OCI-LY1 (cell line): ENCODE results near the gene CAMTA1.

Experiments used
- H2AFZ ChIP-seq: fragments of 200-600 bp; sonication (generic), shearing (Covaris generic); 2 replicates; pipeline ENCODE4 v1.6.0; 2014; ENCODE audit warnings: antibody characterized with exemption, mild to moderate bottlenecking, low read length
- H3F3A ChIP-seq: fragments of 200-600 bp; sonication (generic), shearing (Covaris generic); 2 replicates; pipeline ENCODE4 v1.6.0; 2014; ENCODE audit warnings: mild to moderate bottlenecking, antibody characterized with exemption, low read length, moderate library complexity; ENCODE audit not compliant: insufficient read depth
- H3K27ac ChIP-seq: fragments of 200-600 bp; sonication (generic); 2 replicates; pipeline ENCODE4 v1.5.1; 2014; ENCODE audit warnings: low read length, mixed run types, mild to moderate bottlenecking, low read depth; ENCODE audit not compliant: poor library complexity, severe bottlenecking
- H3K27me3 ChIP-seq: fragments of 200-600 bp; sonication (generic); 2 replicates; pipeline ENCODE4 v1.6.0; 2014; ENCODE audit warnings: antibody characterized with exemption, mild to moderate bottlenecking, low read length, moderate library complexity; ENCODE audit not compliant: insufficient read depth
- H3K36me3 ChIP-seq: fragments of 200-600 bp; sonication (generic); 2 replicates; pipeline ENCODE4 v1.6.1; 2014; ENCODE audit warnings: mild to moderate bottlenecking, antibody characterized with exemption, low read length, moderate library complexity, mixed read lengths; ENCODE audit not compliant: insufficient read depth
- H3K4me1 ChIP-seq: fragments of 200-600 bp; sonication (generic); 2 replicates; pipeline ENCODE4 v1.5.1; 2014; ENCODE audit warnings: mild to moderate bottlenecking, low read length, moderate library complexity; ENCODE audit not compliant: insufficient read depth, severe bottlenecking
- H3K4me2 ChIP-seq: fragments of 200-600 bp; sonication (generic), shearing (Covaris generic); 2 replicates; pipeline ENCODE4 v1.6.1; 2014; ENCODE audit warnings: low read length
- H3K4me3 ChIP-seq: fragments of 200-600 bp; sonication (generic); 2 replicates; pipeline ENCODE4 v1.5.1; 2014; ENCODE audit warnings: low read length, low read depth, mild to moderate bottlenecking, mixed read lengths; ENCODE audit not compliant: poor library complexity, severe bottlenecking
- H3K79me2 ChIP-seq: fragments of 200-600 bp; shearing (Covaris generic); 2 replicates; pipeline ENCODE4 v1.6.1; 2016; ENCODE audit warnings: mixed run types, low read length, mixed read lengths; ENCODE audit not compliant: insufficient read depth
- H3K9ac ChIP-seq: fragments of 200-600 bp; sonication (generic), shearing (Covaris generic); 2 replicates; pipeline ENCODE4 v1.6.1; 2014; ENCODE audit warnings: mild to moderate bottlenecking, low read length, mixed read lengths
- H3K9me2 ChIP-seq: fragments of 200-600 bp; sonication (generic), shearing (Covaris generic); 2 replicates; pipeline ENCODE4 v1.6.1; 2014; ENCODE audit warnings: low read depth, mild to moderate bottlenecking, low read length, mixed read lengths
- H3K9me3 ChIP-seq: fragments of 200-600 bp; shearing (Covaris generic); 2 replicates; pipeline ENCODE4 v1.6.1; 2014; ENCODE audit warnings: low read length, mixed read lengths
- H4K20me1 ChIP-seq: fragments of 200-600 bp; sonication (generic), shearing (Covaris generic); 2 replicates; pipeline ENCODE4 v1.6.0; 2016; ENCODE audit warnings: mild to moderate bottlenecking, low read length; ENCODE audit not compliant: insufficient read depth
- CTCF ChIP-seq: fragments of 200-600 bp; sonication (generic), shearing (Covaris generic); IDR thresholded peaks from 2 replicates; pipeline ENCODE4 v1.5.1; 2017; ENCODE audit warnings: mild to moderate bottlenecking, antibody characterized with exemption, low read length, moderate library complexity, mixed read lengths
- EZH2 ChIP-seq: fragments of 200-600 bp; sonication (generic), shearing (Covaris generic); IDR thresholded peaks from 2 replicates; pipeline ENCODE4 v1.8.0; 2017; ENCODE audit warnings: borderline replicate concordance, mixed run types, mild to moderate bottlenecking, antibody characterized with exemption, low read length, moderate library complexity, mixed read lengths

CAMTA1 gene

DNA sequence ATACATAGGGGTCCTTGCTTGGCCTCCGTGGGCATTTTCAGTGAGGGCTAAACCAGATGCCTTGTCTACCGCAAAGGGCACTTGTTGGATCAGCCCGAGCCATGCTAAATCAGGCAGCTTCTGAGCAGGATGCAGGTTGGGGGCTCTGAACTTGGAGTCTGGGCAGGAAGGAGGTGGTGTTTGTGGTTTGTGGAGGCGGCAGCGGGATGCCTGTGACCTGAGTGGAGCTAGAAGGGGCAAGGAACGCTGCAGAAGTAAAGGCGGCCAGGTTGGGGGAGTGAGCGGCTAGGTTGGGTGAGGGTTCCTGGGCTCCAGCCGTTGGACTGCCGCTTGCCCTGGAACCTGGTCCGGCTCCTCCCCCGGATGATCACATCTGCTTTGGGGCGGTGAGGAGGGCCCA is 183.9 kb downstream of the CAMTA1 start:
- no peaks in the 10 kb centered on the region for H3K79me2 ChIP-seq
- H3K9ac ChIP-seq = no peak overlapping the region
- H3K27me3 ChIP-seq = peaks cover 4% of the 10 kb centered on the region; the same call in 1 of the 2 replicates
- H3K36me3 ChIP-seq = no peaks in the 10 kb centered on the region
- no peaks in the 10 kb centered on the region for H4K20me1 ChIP-seq
- no peak overlapping the region for H3K27ac ChIP-seq
- no peak overlapping the region for H2AFZ ChIP-seq
- no peaks in the 10 kb centered on the region for H3K9me2 ChIP-seq
- no peak for TF ChIP-seq EZH2
- TF ChIP-seq CTCF = no peak
- no peaks in the 10 kb centered on the region for H3K4me1 ChIP-seq
- H3K9me3 ChIP-seq = 0 out of 2 replicates have a peak, but pooled peaks cover 3% of the 10 kb centered on the region
- no peak overlapping the region for H3K4me3 ChIP-seq
- no peak overlapping the region for H3K4me2 ChIP-seq
- H3F3A ChIP-seq = no peaks in the 10 kb centered on the region

GRCh38 chr1:6969762-6970161 is 184.5 kb downstream of the CAMTA1 start:
- no peaks in the 10 kb centered on the region for H3K79me2 ChIP-seq
- H3K27ac ChIP-seq = no peak overlapping the region
- H3K9me2 ChIP-seq = no peaks in the 10 kb centered on the region
- H3K4me2 ChIP-seq = no peak overlapping the region
- no peak overlapping the region for H3K9ac ChIP-seq
- no peaks in the 10 kb centered on the region for H4K20me1 ChIP-seq
- H3K4me1 ChIP-seq = no peaks in the 10 kb centered on the region
- TF ChIP-seq CTCF = no peak
- TF ChIP-seq EZH2 = no peak
- H3F3A ChIP-seq = no peaks in the 10 kb centered on the region
- H3K4me3 ChIP-seq = no peak overlapping the region
- no peak overlapping the region for H2AFZ ChIP-seq
- 0 out of 2 replicates have a peak, but pooled peaks cover 3% of the 10 kb centered on the region for H3K9me3 ChIP-seq
- peaks cover 4% of the 10 kb centered on the region; the same call in 1 of the 2 replicates for H3K27me3 ChIP-seq
- no peaks in the 10 kb centered on the region for H3K36me3 ChIP-seq

- H3K27me3 ChIP-seq = peaks cover 4% of the 10 kb centered on the region; the same call in 1 of the 2 replicates
- TF ChIP-seq EZH2 = no peak
- no peak for TF ChIP-seq CTCF
- 0 out of 2 replicates have a peak, but pooled peaks cover 3% of the 10 kb centered on the region for H3K9me3 ChIP-seq
- H3K9me2 ChIP-seq = no peaks in the 10 kb centered on the region
- H3K9ac ChIP-seq = no peak overlapping the region
- H3F3A ChIP-seq = no peaks in the 10 kb centered on the region
- H3K4me2 ChIP-seq = no peak overlapping the region
- no peaks in the 10 kb centered on the region for H3K4me1 ChIP-seq
- H4K20me1 ChIP-seq = no peaks in the 10 kb centered on the region
- H2AFZ ChIP-seq = no peak overlapping the region
- no peaks in the 10 kb centered on the region for H3K79me2 ChIP-seq
- no peaks in the 10 kb centered on the region for H3K36me3 ChIP-seq
- no peak overlapping the region for H3K27ac ChIP-seq
- H3K4me3 ChIP-seq = no peak overlapping the region
These were observed 185.0 kb downstream of the CAMTA1 start for GRCh38 chr1:6970221-6970620.
